Measurements from ENCODE around the gene ABR.

Gene ABR

DNA sequence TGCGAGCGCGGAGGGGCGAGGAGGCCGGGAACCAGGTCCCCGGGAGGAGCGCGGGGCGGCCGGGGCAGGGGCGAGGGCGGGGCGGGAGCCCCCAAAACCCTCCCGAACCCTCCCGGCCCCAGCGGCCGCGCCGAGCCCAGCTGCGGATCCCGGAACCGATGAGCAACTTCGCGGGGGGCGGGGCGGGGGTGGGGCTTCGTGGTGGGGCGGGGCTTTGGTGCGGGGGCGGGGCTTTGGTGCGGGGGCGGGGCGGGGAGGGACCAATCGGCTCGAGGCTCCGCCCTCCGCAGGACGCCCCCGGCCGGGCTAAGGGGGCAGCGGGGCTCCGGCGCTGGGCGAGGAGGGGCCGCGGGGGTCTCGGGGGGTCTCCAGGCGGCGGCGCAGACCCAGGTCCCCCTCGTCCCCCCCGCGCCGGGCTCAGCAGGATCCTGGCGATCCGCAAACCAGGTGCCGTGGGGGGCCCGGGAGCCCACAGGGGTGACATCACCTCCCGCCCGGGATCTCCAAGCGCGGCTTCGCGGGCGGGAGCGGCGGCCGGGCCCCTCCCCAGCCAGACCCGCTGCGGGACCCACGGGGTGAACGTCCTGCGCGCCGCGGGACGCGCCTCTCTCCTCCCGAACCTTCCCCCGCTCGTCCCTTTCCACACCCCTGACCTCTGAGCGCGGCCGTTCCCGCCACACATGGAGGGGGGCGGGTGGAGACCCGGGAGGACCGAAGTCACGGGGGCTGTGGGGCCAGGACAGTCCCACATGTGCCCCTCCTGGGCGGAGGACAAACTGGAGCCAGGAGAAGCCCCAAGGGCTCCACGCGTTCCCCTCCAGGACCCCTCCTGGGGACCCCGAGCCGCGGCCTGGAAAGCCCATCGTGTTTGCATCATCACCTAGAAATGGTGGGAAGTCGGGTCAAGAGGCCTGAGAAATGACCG lies at the start of gene ABR:
Gene ABR (minus strand): TSS at position 164 of the 925 bp plus-strand sequence. CDS start 254 bp downstream, outside the sequence.
- peak; percentile 55 to 68 for DNase-seq (ENCODE audit: low spot score in 2 of 2)
- Mint-ChIP-seq H3K4me1 (peaks cover 34% of the 10 kb centered on the region), H3K36me3 (peaks cover 2% of the 10 kb centered on the region), H3K27me3 (peaks cover 2% of the 10 kb centered on the region), H3K4me3 (peak within 1 kb of the TSS; percentile 81), H3K9me3 (no peaks in the 10 kb centered on the region), H3K27ac (peak within 1 kb of the TSS; percentile 98)
- ATAC-seq (ENCODE audit: low read depth): peak; percentile 5

GRCh38 chr17:1229349-1229899 lies 49.6 kb upstream of the ABR start:
- no peaks in the 10 kb centered on the region for H3K9me3 Mint-ChIP-seq
- DNase-seq (ENCODE audit: low spot score in 2 of 2): peak; percentile 72 to 78
- peaks cover 3% of the 10 kb centered on the region for H3K36me3 Mint-ChIP-seq
- H3K27me3 Mint-ChIP-seq: peaks cover 6% of the 10 kb centered on the region
- peaks cover 29% of the 10 kb centered on the region for H3K4me1 Mint-ChIP-seq
- H3K27ac Mint-ChIP-seq: peak overlapping the region; percentile 89
- peak; percentile 70 for ATAC-seq (ENCODE audit: low read depth)
- peak overlapping the region; percentile 89 for H3K4me3 Mint-ChIP-seq

- no peaks in the 10 kb centered on the region for H3K9me3 Mint-ChIP-seq
- peak overlapping the region; percentile 83 for H3K4me3 Mint-ChIP-seq
- ATAC-seq (ENCODE audit: low read depth): peak; percentile 21
- peaks cover 29% of the 10 kb centered on the region for H3K4me1 Mint-ChIP-seq
- peaks cover 4% of the 10 kb centered on the region for H3K27me3 Mint-ChIP-seq
- H3K27ac Mint-ChIP-seq: peak overlapping the region; percentile 77
- H3K36me3 Mint-ChIP-seq: peaks cover 3% of the 10 kb centered on the region
- DNase-seq (ENCODE audit: low spot score in 2 of 2): no peak
These were observed 49.1 kb upstream of the ABR start for GRCh38 chr17:1228781-1229348.

- DNase-seq (ENCODE audit: low spot score in 2 of 2) (peak; percentile 55 to 67), ATAC-seq (ENCODE audit: low read depth) (peak; percentile 66)
- Mint-ChIP-seq H3K9me3 (no peaks in the 10 kb centered on the region), H3K27me3 (peaks cover 4% of the 10 kb centered on the region), H3K27ac (peak overlapping the region; percentile 77), H3K36me3 (peaks cover 6% of the 10 kb centered on the region), H3K4me1 (peaks cover 31% of the 10 kb centered on the region), H3K4me3 (peak overlapping the region; percentile 83)
These were observed 48.4 kb upstream of the ABR start for GRCh38 chr17:1227917-1228780.

DNA sequence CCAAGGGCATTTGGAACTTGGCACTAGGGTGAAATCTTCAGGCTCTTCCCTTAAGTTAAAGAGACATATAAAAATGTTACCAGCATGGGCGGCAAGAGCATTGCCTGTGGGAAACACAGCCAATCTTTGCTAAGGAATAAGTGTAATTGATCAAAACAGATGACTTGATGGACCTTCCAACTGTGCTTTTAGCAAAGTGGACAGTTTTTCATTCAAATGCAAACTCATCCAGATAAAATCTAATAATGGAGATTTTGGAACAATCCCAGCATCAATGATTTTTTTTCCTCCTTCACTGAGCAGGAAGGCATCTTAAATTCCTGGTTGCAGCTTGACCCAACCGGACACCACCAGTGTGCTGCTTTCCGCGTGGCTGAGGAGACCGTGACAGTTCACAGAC lies 47.6 kb upstream of the ABR start:
- peak overlapping the region; percentile 83 for H3K4me3 Mint-ChIP-seq
- no peak for ATAC-seq (ENCODE audit: low read depth)
- H3K27me3 Mint-ChIP-seq: peaks cover 4% of the 10 kb centered on the region
- peak overlapping the region; percentile 77 for H3K27ac Mint-ChIP-seq
- H3K36me3 Mint-ChIP-seq: peaks cover 7% of the 10 kb centered on the region
- DNase-seq (ENCODE audit: low spot score in 2 of 2): no peak
- peaks cover 32% of the 10 kb centered on the region for H3K4me1 Mint-ChIP-seq
- no peaks in the 10 kb centered on the region for H3K9me3 Mint-ChIP-seq

- ATAC-seq (ENCODE audit: low read depth): no peak
These were observed 46.5 kb upstream of the ABR start for GRCh38 chr17:1226308-1226707.

DNA sequence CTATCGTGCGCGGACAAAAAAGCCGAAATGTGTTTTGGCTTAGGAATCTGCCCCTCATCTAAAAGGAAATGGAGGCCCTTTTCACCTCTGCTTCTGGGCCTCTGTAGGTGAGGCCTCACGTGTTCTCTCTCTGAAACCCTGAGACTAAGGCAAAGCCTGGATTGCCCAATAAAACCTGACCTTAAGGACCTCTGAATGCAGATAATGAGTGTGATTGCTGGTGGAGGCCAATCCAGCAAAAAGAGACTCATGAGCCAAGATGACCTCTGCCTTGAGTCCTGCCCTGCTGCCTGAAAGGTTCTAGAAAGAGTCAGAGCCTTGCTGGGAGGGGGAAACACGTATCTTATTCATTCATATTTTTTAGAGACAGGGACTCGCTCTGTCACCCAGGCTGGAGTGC lies 44.5 kb upstream of the ABR start:
- no peak overlapping the region for H3K4me3 Mint-ChIP-seq
- peaks cover 27% of the 10 kb centered on the region for H3K4me1 Mint-ChIP-seq
- H3K27ac Mint-ChIP-seq: peak overlapping the region; percentile 24
- H3K27me3 Mint-ChIP-seq: no peaks in the 10 kb centered on the region
- DNase-seq (ENCODE audit: low spot score in 2 of 2) (no peak), ATAC-seq (ENCODE audit: low read depth) (no peak)
- H3K9me3 Mint-ChIP-seq: no peaks in the 10 kb centered on the region
- H3K36me3 Mint-ChIP-seq: peaks cover 7% of the 10 kb centered on the region

More at GRCh38 chr17:1226308-1226707, 46.5 kb upstream of the ABR start:
- DNase-seq (ENCODE audit: low spot score in 2 of 2): no peak
- Mint-ChIP-seq H3K9me3 (no peaks in the 10 kb centered on the region), H3K4me1 (peaks cover 28% of the 10 kb centered on the region), H3K36me3 (peaks cover 7% of the 10 kb centered on the region), H3K4me3 (no peak overlapping the region), H3K27me3 (no peaks in the 10 kb centered on the region), H3K27ac (no peak overlapping the region)

- no peaks in the 10 kb centered on the region for H3K9me3 Mint-ChIP-seq
- no peaks in the 10 kb centered on the region for H3K27me3 Mint-ChIP-seq
- H3K4me1 Mint-ChIP-seq: peaks cover 27% of the 10 kb centered on the region
- no peak overlapping the region for H3K27ac Mint-ChIP-seq
- no peak for DNase-seq (ENCODE audit: low spot score in 2 of 2)
- ATAC-seq (ENCODE audit: low read depth): no peak
- peaks cover 7% of the 10 kb centered on the region for H3K36me3 Mint-ChIP-seq
- no peak overlapping the region for H3K4me3 Mint-ChIP-seq
These were observed 43.9 kb upstream of the ABR start for GRCh38 chr17:1223662-1224061.

DNA sequence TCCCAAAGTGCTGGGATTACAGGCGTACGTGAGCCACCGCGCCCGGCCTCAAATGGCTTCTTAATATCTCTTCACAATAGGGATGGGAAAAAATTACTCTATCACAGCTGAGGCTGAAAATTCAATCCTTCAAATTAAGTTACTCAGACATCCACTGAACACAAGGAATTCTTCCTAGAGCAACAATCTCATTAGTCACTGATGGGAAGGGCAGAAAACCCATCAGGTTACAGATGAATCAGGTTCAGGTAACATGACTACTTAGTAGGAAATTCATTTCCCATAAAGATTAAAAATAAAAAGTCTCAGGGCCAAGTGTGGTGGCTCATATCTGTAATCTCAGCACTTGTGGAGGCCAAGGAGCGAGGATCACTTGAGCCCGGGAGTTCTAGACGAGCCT lies 42.5 kb upstream of the ABR start:
- H3K9me3 Mint-ChIP-seq: no peaks in the 10 kb centered on the region
- peaks cover 19% of the 10 kb centered on the region for H3K4me1 Mint-ChIP-seq
- H3K4me3 Mint-ChIP-seq: no peak overlapping the region
- no peaks in the 10 kb centered on the region for H3K27me3 Mint-ChIP-seq
- no peak for DNase-seq (ENCODE audit: low spot score in 2 of 2)
- no peak overlapping the region for H3K27ac Mint-ChIP-seq
- H3K36me3 Mint-ChIP-seq: peaks cover 7% of the 10 kb centered on the region
- no peak for ATAC-seq (ENCODE audit: low read depth)

DNA sequence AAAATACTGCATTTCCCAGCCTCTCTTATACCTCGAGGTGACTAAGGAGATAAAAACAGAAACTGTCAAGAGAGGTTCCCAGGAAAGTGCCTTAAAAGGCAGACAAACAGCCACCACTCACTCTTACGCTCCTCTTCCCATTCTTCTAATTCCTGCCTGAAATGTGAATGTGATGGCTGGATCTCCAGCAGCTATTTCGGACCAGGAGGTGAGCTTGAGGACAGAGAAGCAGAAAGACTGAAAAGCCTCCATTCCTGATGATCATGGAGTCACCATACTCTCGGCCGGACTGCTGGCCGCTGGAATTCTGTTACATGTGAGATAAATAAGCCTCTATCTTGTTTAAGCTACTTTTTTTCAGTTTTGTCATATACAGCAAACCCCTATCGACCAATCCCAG lies 41.4 kb upstream of the ABR start:
- Mint-ChIP-seq H3K4me1 (peaks cover 22% of the 10 kb centered on the region), H3K27ac (no peak overlapping the region), H3K9me3 (no peaks in the 10 kb centered on the region), H3K27me3 (no peaks in the 10 kb centered on the region), H3K4me3 (no peak overlapping the region), H3K36me3 (peaks cover 4% of the 10 kb centered on the region)
- ATAC-seq (ENCODE audit: low read depth) (no peak), DNase-seq (ENCODE audit: low spot score in 2 of 2) (no peak)

- H3K4me1 Mint-ChIP-seq: peaks cover 20% of the 10 kb centered on the region
These were observed 40.6 kb upstream of the ABR start for GRCh38 chr17:1220346-1220745.

DNA sequence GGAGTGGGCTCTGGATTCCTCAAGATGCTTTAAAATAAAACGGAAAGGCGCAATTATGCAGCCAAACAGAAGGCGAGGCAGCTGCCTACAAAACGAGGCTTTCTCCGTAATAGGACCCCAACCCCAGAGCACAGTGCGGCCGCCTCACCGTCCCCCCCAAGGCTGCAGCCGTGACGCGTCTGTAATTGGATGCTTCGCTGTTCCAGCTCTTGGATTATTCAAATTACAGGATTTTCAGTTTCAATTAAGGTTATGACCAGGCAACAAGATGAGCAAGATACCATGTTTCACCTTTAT lies 37.3 kb upstream of the ABR start:
- ATAC-seq (ENCODE audit: low read depth) (no peak), DNase-seq (ENCODE audit: low spot score in 2 of 2) (no peak)
- H3K36me3 Mint-ChIP-seq: no peaks in the 10 kb centered on the region
- H3K9me3 Mint-ChIP-seq: no peaks in the 10 kb centered on the region
- peaks cover 25% of the 10 kb centered on the region for H3K4me1 Mint-ChIP-seq
- peak overlapping the region; percentile 24 for H3K4me3 Mint-ChIP-seq
- no peak overlapping the region for H3K27ac Mint-ChIP-seq
- no peaks in the 10 kb centered on the region for H3K27me3 Mint-ChIP-seq

More at GRCh38 chr17:1220346-1220745, 40.6 kb upstream of the ABR start:
- H3K27me3 Mint-ChIP-seq: no peaks in the 10 kb centered on the region
- H3K4me3 Mint-ChIP-seq: no peak overlapping the region
- peaks cover 3% of the 10 kb centered on the region for H3K36me3 Mint-ChIP-seq
- no peaks in the 10 kb centered on the region for H3K9me3 Mint-ChIP-seq
- DNase-seq (ENCODE audit: low spot score in 2 of 2) (no peak), ATAC-seq (ENCODE audit: low read depth) (peak; percentile 25)
- H3K27ac Mint-ChIP-seq: peak overlapping the region; percentile 45

DNA sequence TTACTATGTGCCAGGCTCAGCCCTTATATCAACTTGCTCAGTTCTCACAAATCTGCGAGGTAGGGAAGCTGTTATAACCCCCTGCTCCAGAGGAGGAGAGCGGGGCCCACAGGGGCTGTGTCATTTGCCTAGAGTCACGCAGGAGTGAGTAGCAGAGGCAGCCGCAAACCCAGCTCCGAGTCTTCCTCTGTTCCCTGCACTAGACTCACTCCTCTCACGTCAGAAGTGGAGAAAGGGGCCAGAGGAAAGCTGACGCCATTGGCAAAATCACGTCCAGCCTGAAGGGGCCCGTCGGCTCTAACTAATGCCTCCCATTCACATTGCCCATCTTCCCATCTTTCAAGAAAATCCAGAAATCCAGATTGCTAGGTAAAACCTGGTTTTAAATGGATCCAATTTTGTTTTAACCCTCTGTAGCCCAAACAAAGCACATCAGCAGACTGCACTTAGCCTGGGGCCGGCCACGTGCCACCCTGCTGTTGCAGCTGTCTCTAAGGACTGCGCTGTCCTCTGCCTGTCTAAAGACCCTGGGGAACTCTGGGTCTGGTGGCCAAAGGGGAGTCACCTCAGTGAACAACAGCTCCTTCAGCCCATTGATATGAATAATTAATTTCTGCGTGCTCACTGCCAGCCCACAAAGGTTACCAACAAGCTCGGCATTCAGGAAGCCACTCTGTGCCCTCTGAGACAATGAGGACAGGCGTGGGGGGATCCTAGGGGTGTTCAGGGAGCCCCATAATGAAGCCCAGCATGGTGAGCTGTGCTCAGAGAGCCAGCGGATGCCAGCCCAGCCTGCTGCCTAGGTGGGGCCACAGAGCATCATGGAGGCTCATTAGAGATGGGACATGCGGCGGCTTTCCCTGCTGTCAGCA lies 36.7 kb upstream of the ABR start:
- Mint-ChIP-seq H3K27ac (peak overlapping the region; percentile 12), H3K27me3 (no peaks in the 10 kb centered on the region), H3K4me1 (peaks cover 25% of the 10 kb centered on the region), H3K9me3 (no peaks in the 10 kb centered on the region), H3K36me3 (no peaks in the 10 kb centered on the region), H3K4me3 (peak overlapping the region; percentile 73)
- peak in 1 of 2 donors; percentile 30 for DNase-seq (ENCODE audit: low spot score in 2 of 2)
- ATAC-seq (ENCODE audit: low read depth): peak; percentile 91
